SK-N-SH (cell line): ENCODE results near the gene KRT74.

ENCODE experiments used
- CTCF ChIP-seq: fragments of 200-600 bp; sonication (generic); IDR thresholded peaks from 2 replicates; pipeline ENCODE4 v1.6.1; 2017; ENCODE audit warnings: antibody characterized with exemption, mild to moderate bottlenecking, moderate library complexity
- EZH2phosphoT487 ChIP-seq: fragments of 200-600 bp; sonication (generic); IDR thresholded peaks from 2 replicates; pipeline ENCODE4 v1.6.1; 2017; ENCODE audit warnings: low read depth, mixed run types, mild to moderate bottlenecking, antibody characterized with exemption, moderate library complexity, borderline replicate concordance
- GATA2 ChIP-seq: sonication (generic); formaldehyde crosslinking; IDR thresholded peaks from 2 replicates; pipeline ENCODE4 v1.5.0; 2020; ENCODE audit warnings: mild to moderate bottlenecking, missing genetic modification reagents
- RFX5 ChIP-seq: IDR thresholded peaks from 2 replicates; pipeline ENCODE4 v1.6.1; 2012; ENCODE audit warnings: mild to moderate bottlenecking, improper control_type of control experiment, low read length
- RXRA ChIP-seq: IDR thresholded peaks from 2 replicates; pipeline ENCODE4 v1.4.0; 2012; ENCODE audit warnings: low read depth, mild to moderate bottlenecking, borderline replicate concordance
- TAF1 ChIP-seq: IDR thresholded peaks from 2 replicates; pipeline ENCODE4 v1.6.1; 2012; ENCODE audit warnings: low read depth, mild to moderate bottlenecking, low read length, moderate library complexity, borderline replicate concordance

- no peak for TF ChIP-seq RFX5
- TF ChIP-seq GATA2 (CRISPR knock-in tag), result no peak
- TF ChIP-seq CTCF, result no peak
- TF ChIP-seq TAF1, result no peak
- TF ChIP-seq RXRA, result no peak
- TF ChIP-seq EZH2phosphoT487, result no peak
Measured at GRCh38 chr12:52615912-52616311, 42.3 kb upstream of the KRT74 start.
